Measurements from ENCODE around the gene BCL2L1. TPM values are rescaled to one million over a fixed set of nuclear protein-coding genes. Genes with fewer than 3 reads are reported as not detected.
A peak's percentile ranks its signal among the peaks of the same experiment; 100 is the strongest.

BCL2L1 gene
- total and polyA plus RNA-seq, 10 of the 15 experiments (the other 5 are each of a cell fraction or from before 2014, with no cell fraction given), result 0.63 to 67.7 (median 43.6) TPM

- TF ChIP-seq ZNF687 (IDR thresholded peaks at IDR 0.05) (peak; percentile 52; the same call in 1 of the 2 replicates), EED (IDR thresholded peaks at IDR 0.05; ENCODE audit: low read depth) (peak; percentile 59; the same call in 1 of the 2 replicates), PAX5 (IDR thresholded peaks at IDR 0.05; ENCODE audit: borderline replicate concordance, low read depth, low read length) (peak; percentile 89), BRCA1 (IDR thresholded peaks at IDR 0.05; ENCODE audit: low read depth, low read length) (no peak), BMI1 (IDR thresholded peaks at IDR 0.05; ENCODE audit: borderline replicate concordance) (no peak), SMARCA5 (IDR thresholded peaks at IDR 0.05) (no peak), PBX3 (IDR thresholded peaks at IDR 0.05; ENCODE audit: insufficient replicate concordance, low read depth, low read length) (no peak), BCLAF1 (IDR thresholded peaks at IDR 0.05) (no peak), ZBTB4 (CRISPR knock-in tag; IDR thresholded peaks at IDR 0.05) (no peak), TAF1 (IDR thresholded peaks at IDR 0.05; ENCODE audit: borderline replicate concordance, low read depth, low read length) (no peak), ATF2 (IDR thresholded peaks at IDR 0.05; ENCODE audit: low read length) (no peak), CBX3 (IDR thresholded peaks at IDR 0.05; ENCODE audit: borderline replicate concordance, low read depth) (no peak), ZSCAN29 (IDR thresholded peaks at IDR 0.05) (no peak), CREB1 (IDR thresholded peaks at IDR 0.05; ENCODE audit: low read depth) (no peak; the same call in 1 of the 2 replicates), ZNF207 (IDR thresholded peaks at IDR 0.05; ENCODE audit: borderline replicate concordance) (no peak), FOS (IDR thresholded peaks at IDR 0.05; ENCODE audit: borderline replicate concordance, extremely low read depth, insufficient read length) (no peak)
Observed at GRCh38 chr20:31684153-31685015, 38.3 kb downstream of the BCL2L1 start (continued).
